Measurements from ENCODE around the gene POU4F3. TPM values are rescaled to one million over a fixed set of nuclear protein-coding genes. Genes with fewer than 3 reads are reported as not detected.

The POU4F3 gene
- total RNA-seq, 1 donor from 2014 or later = not detected

DNA sequence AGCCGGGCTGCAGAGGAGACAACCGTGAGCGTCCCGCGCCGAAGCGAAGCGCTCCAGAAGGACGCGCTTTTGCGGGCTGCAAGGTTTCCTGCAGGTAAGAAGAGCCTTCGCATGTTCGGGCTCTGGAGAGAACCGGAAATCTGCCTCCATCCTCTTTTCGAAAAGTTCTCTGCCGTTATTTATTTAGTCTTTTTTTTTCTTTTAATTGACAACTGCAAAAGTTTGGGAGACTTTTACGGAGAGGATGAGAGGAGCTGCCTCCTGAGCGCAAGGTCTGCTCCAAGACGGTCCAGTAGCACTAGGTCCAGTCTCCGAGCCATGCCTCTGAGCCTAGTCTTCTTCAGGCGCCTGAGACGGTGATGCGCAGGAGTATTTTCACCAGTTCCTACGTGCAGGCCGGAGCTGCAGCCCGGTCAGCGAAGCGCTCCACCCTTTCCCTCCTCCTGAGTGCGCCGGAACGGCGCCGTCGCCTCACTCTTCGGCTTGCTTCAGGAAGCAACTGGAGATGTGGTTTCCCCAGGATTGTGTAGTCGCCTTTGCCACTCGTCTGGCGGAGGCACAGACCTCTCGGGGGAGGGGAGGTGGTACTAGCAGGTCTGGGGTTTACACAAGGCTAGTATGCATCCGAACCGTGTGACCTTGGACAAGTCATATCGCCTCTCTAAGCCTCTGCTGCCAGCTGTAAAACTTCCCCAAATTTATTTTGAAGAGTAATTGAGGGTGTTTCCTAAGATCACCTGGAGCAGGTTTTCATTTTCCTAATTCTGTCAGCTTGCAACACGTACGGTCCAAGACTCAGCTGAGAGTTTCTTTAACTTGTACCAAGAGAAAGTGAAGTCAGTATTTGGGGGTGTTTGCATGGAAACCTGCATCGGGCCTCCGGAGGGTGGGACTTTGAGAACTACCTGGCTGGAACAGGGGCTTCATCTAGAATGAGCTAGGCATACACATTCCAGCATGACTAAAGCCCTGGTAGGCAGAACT is 4.5 kb downstream of the POU4F3 start:
- no peak for DNase-seq (ENCODE audit: low spot score, unreplicated experiment)
- no peak overlapping the region for H3K4me3 Mint-ChIP-seq (ENCODE audit: low read depth)
- peaks cover 99% of the 10 kb centered on the region for H3K27me3 Mint-ChIP-seq
- H3K27ac Mint-ChIP-seq = no peak overlapping the region
- H3K4me1 Mint-ChIP-seq (ENCODE audit: low read depth) = peaks cover 12% of the 10 kb centered on the region
- TF ChIP-seq, protein P1, sequence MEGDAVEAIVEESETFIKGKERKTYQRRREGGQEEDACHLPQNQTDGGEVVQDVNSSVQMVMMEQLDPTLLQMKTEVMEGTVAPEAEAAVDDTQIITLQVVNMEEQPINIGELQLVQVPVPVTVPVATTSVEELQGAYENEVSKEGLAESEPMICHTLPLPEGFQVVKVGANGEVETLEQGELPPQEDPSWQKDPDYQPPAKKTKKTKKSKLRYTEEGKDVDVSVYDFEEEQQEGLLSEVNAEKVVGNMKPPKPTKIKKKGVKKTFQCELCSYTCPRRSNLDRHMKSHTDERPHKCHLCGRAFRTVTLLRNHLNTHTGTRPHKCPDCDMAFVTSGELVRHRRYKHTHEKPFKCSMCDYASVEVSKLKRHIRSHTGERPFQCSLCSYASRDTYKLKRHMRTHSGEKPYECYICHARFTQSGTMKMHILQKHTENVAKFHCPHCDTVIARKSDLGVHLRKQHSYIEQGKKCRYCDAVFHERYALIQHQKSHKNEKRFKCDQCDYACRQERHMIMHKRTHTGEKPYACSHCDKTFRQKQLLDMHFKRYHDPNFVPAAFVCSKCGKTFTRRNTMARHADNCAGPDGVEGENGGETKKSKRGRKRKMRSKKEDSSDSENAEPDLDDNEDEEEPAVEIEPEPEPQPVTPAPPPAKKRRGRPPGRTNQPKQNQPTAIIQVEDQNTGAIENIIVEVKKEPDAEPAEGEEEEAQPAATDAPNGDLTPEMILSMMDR (IDR thresholded peaks at IDR 0.05; ENCODE audit: unreplicated experiment) = no peak
- no peaks in the 10 kb centered on the region for H3K36me3 Mint-ChIP-seq (ENCODE audit: insufficient read depth)
- no peaks in the 10 kb centered on the region for H3K9me3 Mint-ChIP-seq (ENCODE audit: low read depth)

DNA sequence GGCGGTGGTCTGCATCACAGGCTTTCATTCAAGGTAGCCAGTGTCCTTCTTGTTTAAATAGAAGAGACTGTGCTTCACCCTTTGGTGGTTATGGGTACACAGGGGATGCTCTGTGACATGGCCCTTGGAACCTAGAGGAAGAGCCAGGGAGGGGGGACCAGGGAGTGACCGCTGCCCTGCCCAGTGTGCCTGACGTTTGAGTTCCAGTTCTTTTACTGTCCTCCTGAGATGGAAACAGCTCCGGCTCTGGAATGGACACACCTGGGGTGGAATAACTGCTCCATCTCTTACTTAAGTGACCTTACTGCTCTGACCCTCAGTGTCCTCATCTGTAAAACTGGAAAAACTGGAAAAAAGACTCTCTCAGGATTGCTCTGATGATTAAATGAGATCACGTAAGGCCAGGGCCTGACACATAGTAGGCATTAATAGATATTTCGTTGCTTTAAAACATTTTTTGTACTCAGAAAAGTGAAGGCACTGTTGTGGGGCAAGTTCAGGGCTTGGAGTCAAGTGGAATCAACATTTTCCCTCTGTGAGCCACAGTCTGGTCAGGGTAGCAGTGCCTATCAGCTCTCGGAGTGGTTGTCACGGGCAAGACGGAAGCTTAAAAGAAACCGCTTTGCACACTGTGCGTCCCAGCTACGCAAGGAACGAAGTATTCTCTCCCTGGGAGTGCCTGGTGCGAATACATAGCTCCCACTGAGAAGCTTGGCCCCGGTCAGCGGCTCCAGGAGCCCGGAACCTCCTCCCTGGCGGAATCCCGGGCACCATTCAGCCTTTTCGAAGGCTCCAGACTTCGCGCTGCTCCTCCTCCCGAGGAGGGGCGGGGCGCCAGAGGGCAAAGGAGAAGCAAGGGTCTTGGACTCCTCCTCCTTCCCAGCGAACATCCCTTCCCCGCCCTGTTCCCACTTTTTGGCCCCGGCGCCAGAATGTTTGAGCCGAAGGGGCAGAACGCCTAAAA is 5.8 kb downstream of the POU4F3 start:
- H3K4me1 Mint-ChIP-seq (ENCODE audit: low read depth) = peaks cover 8% of the 10 kb centered on the region
- H3K36me3 Mint-ChIP-seq (ENCODE audit: insufficient read depth) = no peaks in the 10 kb centered on the region
- no peak for DNase-seq (ENCODE audit: low spot score, unreplicated experiment)
- no peaks in the 10 kb centered on the region for H3K9me3 Mint-ChIP-seq (ENCODE audit: low read depth)
- H3K4me3 Mint-ChIP-seq (ENCODE audit: low read depth) = no peak overlapping the region
- TF ChIP-seq, protein P1 (IDR thresholded peaks at IDR 0.05; ENCODE audit: unreplicated experiment) = no peak
- peaks cover 97% of the 10 kb centered on the region for H3K27me3 Mint-ChIP-seq
- H3K27ac Mint-ChIP-seq = no peak overlapping the region

DNA sequence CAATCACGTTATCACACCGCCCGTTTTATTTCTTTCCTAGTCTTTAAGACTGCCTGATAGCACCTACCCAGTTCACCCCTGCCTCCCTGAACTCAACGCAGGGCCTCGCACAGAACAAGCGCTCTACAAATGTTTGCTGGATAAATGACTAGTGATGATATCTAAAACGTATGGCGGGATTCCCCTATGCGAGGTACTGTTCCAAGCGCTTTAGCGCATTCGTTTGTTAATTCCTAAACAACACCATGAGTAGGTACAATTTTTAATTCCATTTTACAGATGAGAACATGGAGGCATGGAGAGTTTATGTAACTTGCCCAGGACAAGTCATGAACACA is 6.6 kb downstream of the POU4F3 start:
- DNase-seq (ENCODE audit: low spot score, unreplicated experiment) = no peak
- no peak overlapping the region for H3K27ac Mint-ChIP-seq
- peaks cover 4% of the 10 kb centered on the region for H3K4me1 Mint-ChIP-seq (ENCODE audit: low read depth)
- H3K36me3 Mint-ChIP-seq (ENCODE audit: insufficient read depth) = no peaks in the 10 kb centered on the region
- H3K9me3 Mint-ChIP-seq (ENCODE audit: low read depth) = no peaks in the 10 kb centered on the region
- peak overlapping the region; percentile 58 for H3K4me3 Mint-ChIP-seq (ENCODE audit: low read depth)
- peaks cover 94% of the 10 kb centered on the region for H3K27me3 Mint-ChIP-seq
- TF ChIP-seq, protein P1 (IDR thresholded peaks at IDR 0.05; ENCODE audit: unreplicated experiment) = no peak

DNA sequence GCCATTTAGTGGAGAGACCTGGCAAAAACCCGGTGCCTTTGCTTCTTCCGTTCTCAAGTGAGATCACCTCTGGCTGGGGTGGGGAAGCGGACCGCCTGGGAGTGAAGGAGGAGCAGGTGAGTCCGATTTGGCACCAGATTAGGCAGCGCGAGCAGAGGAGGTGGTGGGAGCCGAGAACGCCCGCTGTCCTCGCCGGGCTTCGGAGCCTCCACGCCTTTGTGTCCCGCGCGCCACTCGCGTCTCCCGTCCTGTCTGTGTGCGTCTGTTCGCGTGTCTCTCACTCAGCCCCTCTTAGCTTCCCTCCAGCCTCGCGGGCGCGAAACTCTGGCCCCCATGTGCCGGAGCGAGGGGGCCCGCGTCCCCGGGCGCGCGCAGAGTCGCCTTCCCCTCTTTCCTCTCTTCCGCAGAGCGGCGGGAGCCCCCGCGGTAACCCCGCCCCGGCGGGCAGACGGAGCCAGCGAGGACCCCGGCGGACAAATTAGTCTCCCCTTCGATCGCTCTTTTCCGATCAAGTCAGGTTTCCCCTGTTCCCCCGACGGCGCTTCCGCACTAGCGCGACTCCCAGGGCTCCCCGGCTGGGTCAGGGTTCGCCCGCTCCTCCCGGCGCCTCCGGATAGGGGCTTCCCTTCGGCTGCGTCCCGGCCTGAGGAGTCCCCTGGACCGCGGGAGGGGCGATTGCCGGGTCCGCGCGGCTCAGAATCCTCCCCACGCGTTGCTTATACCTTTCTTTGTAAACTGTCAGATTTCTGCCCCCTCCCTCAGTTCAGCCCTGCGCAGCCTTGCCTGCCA is 7.1 kb downstream of the POU4F3 start:
- Mint-ChIP-seq H3K9me3 (ENCODE audit: low read depth) (no peaks in the 10 kb centered on the region), H3K36me3 (ENCODE audit: insufficient read depth) (no peaks in the 10 kb centered on the region), H3K27me3 (peaks cover 92% of the 10 kb centered on the region), H3K4me3 (ENCODE audit: low read depth) (peak overlapping the region; percentile 58), H3K27ac (no peak overlapping the region), H3K4me1 (ENCODE audit: low read depth) (peaks cover 2% of the 10 kb centered on the region)
- TF ChIP-seq, protein P1 (IDR thresholded peaks at IDR 0.05; ENCODE audit: unreplicated experiment) = no peak
- DNase-seq (ENCODE audit: low spot score, unreplicated experiment) = no peak

Measured in progenitor cell of endocrine pancreas (in vitro differentiated cells).